ENCODE data around the gene TAF1A. TPM values are rescaled to one million over a fixed set of nuclear protein-coding genes. Genes with fewer than 3 reads are reported as not detected.

The TAF1A gene
- total and polyA plus RNA-seq, 10 of the 15 experiments (the other 5 are each of a cell fraction or from before 2014, with no cell fraction given) = 7.7 to 17.9 (median 12.0) TPM

- ChIA-PET RAD21 (ENCODE audit: unreplicated experiment) (no interaction called here), POLR2A (interaction anchor here (0.6 kb wide), 1 partner anchor 57 kb away, joined by 4 read pairs; no protein-coding TSS in a partner anchor), CTCF (no interaction called here), SMC1A (ENCODE audit: uncharacterized antibody, unreplicated experiment) (no interaction called here)
- H2AFZ ChIP-seq (ENCODE audit: control insufficient read depth, low read depth, low read length) = no peak overlapping the region
- intact Hi-C loops (cut with micrococcal nuclease; ENCODE audit: unreplicated experiment) = no loop called here
- FAIRE-seq (no peak), DNase-seq (ENCODE audit: low read depth, low spot score) (no peak), ATAC-seq (no peak)
- WGBS (ENCODE audit: insufficient coverage, insufficient replicate concordance, low lambda C conversion rate, missing lambda C conversion rate) = 74% methylated on average over 21 of the region's 21 CpGs
- no peaks in the 10 kb centered on the region for H3K36me3 ChIP-seq (ENCODE audit: control insufficient read depth in 2 of 2, insufficient read depth in 2 of 2, low read length in 1 of 2)
- in situ Hi-C loops (cut with MboI) = no loop called here
- no peaks in the 10 kb centered on the region for H3K27me3 ChIP-seq (replicated peaks in 1 of 2; ENCODE audit: control insufficient read depth in 2 of 2, insufficient read depth in 2 of 2, low read length in 1 of 2)
- no peak overlapping the region for H3K4me2 ChIP-seq (ENCODE audit: control insufficient read depth, insufficient read depth)
- H3K9ac ChIP-seq (ENCODE audit: control insufficient read depth, insufficient read depth, low read length) = no peak overlapping the region
- no peaks in the 10 kb centered on the region for H3K79me2 ChIP-seq (ENCODE audit: control insufficient read depth, insufficient read depth, low read length)
- TF ChIP-seq IRF5 (IDR thresholded peaks at IDR 0.05; ENCODE audit: borderline replicate concordance) (no peak), USF1 (IDR thresholded peaks at IDR 0.05; ENCODE audit: borderline replicate concordance, extremely low read length, insufficient read depth, low read depth, low read length) (no peak), EED (IDR thresholded peaks at IDR 0.05; ENCODE audit: low read depth) (no peak)
- TF ChIP-seq, protein P1, sequence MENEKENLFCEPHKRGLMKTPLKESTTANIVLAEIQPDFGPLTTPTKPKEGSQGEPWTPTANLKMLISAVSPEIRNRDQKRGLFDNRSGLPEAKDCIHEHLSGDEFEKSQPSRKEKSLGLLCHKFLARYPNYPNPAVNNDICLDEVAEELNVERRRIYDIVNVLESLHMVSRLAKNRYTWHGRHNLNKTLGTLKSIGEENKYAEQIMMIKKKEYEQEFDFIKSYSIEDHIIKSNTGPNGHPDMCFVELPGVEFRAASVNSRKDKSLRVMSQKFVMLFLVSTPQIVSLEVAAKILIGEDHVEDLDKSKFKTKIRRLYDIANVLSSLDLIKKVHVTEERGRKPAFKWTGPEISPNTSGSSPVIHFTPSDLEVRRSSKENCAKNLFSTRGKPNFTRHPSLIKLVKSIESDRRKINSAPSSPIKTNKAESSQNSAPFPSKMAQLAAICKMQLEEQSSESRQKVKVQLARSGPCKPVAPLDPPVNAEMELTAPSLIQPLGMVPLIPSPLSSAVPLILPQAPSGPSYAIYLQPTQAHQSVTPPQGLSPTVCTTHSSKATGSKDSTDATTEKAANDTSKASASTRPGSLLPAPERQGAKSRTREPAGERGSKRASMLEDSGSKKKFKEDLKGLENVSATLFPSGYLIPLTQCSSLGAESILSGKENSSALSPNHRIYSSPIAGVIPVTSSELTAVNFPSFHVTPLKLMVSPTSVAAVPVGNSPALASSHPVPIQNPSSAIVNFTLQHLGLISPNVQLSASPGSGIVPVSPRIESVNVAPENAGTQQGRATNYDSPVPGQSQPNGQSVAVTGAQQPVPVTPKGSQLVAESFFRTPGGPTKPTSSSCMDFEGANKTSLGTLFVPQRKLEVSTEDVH (IDR thresholded peaks at IDR 0.05; ENCODE audit: low read depth, partially characterized antibody) = no peak
- H3K27ac ChIP-seq (ENCODE audit: control insufficient read depth, insufficient read depth) = no peak overlapping the region
- no peaks in the 10 kb centered on the region for H4K20me1 ChIP-seq (ENCODE audit: control insufficient read depth, insufficient read depth)
- H3K9me3 ChIP-seq (replicated peaks; ENCODE audit: control insufficient read depth, insufficient read depth, low read length) = no peaks in the 10 kb centered on the region
- BruUV-seq (replicated peaks) = no TSS peak
- no peaks in the 10 kb centered on the region for H3K4me1 ChIP-seq (ENCODE audit: control insufficient read depth, insufficient read depth, low read length)
- no peak overlapping the region for H3K4me3 ChIP-seq
These were observed 45.9 kb downstream of the TAF1A start for GRCh38 chr1:222543817-222544216.

Measured in GM12878 (cell line).